Lung (tissue), 16 donors: ENCODE data around the gene HSD3B1. TPM values are rescaled to one million over a fixed set of nuclear protein-coding genes. Genes with fewer than 3 reads are reported as not detected.

Experiments
- ATAC-seq: fragments of 200-7000 bp; cut with Tn5 transposase; one replicate; pipeline ENCODE4 v1.9.1; 2020; ENCODE audit warnings: moderate number of reproducible peaks; ENCODE audit not compliant: insufficient read depth, low FRiP score
- DNase-seq, 3 donors: peaks; one replicate each; pipeline ENCODE4 v3.0.0-alpha.2; 2013 to 2017
- H3K27ac ChIP-seq, 2 donors: one replicate each; pipeline ENCODE4 v1.5.1; 2013; ENCODE audit warnings: mild to moderate bottlenecking in 2 of 2, moderate library complexity in 2 of 2, control low read depth in 1 of 2, inconsistent platforms in 1 of 2, low read depth in 1 of 2, low read length in 1 of 2
- H3K27me3 ChIP-seq, 3 donors: one replicate each; pipeline ENCODE4 v1.5.1; 2013; ENCODE audit warnings: low read length in 2 of 3; ENCODE audit not compliant: control insufficient read depth in 3 of 3, insufficient read depth in 3 of 3
- H3K36me3 ChIP-seq, 4 donors: one replicate each; pipeline ENCODE4 v1.5.1; 2013; ENCODE audit warnings: low read length in 4 of 4, mild to moderate bottlenecking in 1 of 4, moderate library complexity in 1 of 4; ENCODE audit not compliant: control insufficient read depth in 4 of 4, insufficient read depth in 4 of 4
- H3K4me1 ChIP-seq, 5 donors: one replicate each; pipeline ENCODE4 v1.5.1; 2013; ENCODE audit warnings: low read length in 5 of 5, mild to moderate bottlenecking in 2 of 5, moderate library complexity in 1 of 5; ENCODE audit not compliant: control insufficient read depth in 5 of 5, insufficient read depth in 5 of 5
- H3K4me3 ChIP-seq: one replicate; pipeline ENCODE4 v1.5.1; 2013; ENCODE audit warnings: mild to moderate bottlenecking, control low read depth, moderate library complexity
- H3K9ac ChIP-seq, 2 donors: one replicate each; pipeline ENCODE4 v1.5.1; 2013; ENCODE audit warnings: low read length in 2 of 2, control low read depth in 1 of 2; ENCODE audit not compliant: insufficient read depth in 1 of 2
- H3K9me3 ChIP-seq, 4 donors: one replicate each; pipeline ENCODE4 v1.5.1; 2013; ENCODE audit warnings: low read length in 3 of 4, mild to moderate bottlenecking in 1 of 4, moderate library complexity in 1 of 4; ENCODE audit not compliant: control insufficient read depth in 4 of 4, insufficient read depth in 3 of 4
- WGBS, 2 donors: extraction: QIAGEN DNeasy Blood & Tissue Kit; methylation state at CpG; one replicate each; pipeline ENCODE4 v1.1.7; 2013; 5-methylcytosine and 5-hydroxymethylcytosine counted together
- long read RNA-seq, 5 donors: transcript quantifications; one replicate each; lab custom pipeline, GENCODE V29; 2026
- polyA plus RNA-seq, 2 donors: library from polyadenylated mRNA; stranded (reverse); fragments of 200-250 nt; gene quantifications; one replicate each; pipeline ENCODE4 v1.2.1, GENCODE V29; 2013
- total RNA-seq, 2 donors: library from RNA; depleted of rRNA in 1 of 2; stranded (reverse); fragments of >200 nt in 1 of 2; gene quantifications; one replicate each; pipeline ENCODE4 v1.2.1, GENCODE V29; 2014 to 2021
- TF ChIP-seq, protein P1 (sequence below): IDR thresholded peaks from 2 replicates; pipeline ENCODE4 v1.5.1; 2012; ENCODE audit warnings: mild to moderate bottlenecking; ENCODE audit errors: control extremely low read depth, extremely low read depth
- donor health status: control.
- donor health status: control.
- donor health status: Bipolar disorder and iron deficiency.
- donor health status: healthy.
- donor health status: DM: yes; HTN: yes; CAD: no.

Gene HSD3B1
- total RNA-seq (not detected), polyA plus RNA-seq (not detected)
- long read RNA-seq, donor 1: 0 reads
- long read RNA-seq, donor 2: 0 reads
- long read RNA-seq, donor 3: 0 reads
- long read RNA-seq, donor 4: 0 reads
- long read RNA-seq, donor 5: 0 reads

DNA sequence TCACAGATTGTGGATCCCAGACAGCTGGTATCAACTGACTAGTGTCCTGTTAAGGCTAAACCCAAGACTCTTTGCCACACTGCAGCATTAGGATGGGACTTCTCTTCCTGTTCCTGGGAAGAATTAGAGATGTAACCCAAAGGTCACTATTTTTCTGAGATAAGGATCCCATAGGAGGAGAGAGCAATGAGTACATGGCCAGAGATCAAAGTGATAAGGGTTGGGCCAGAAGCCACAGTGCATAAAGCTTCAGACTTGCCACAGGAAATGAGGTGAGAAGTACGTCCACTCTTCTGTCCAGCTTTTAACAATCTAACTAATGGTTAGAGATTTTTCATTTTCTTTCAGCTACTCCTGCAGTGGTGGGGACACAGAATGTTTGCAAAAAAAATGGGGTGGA is at the start of gene HSD3B1:
TSS of gene HSD3B1 (plus strand) at position 270 of the 400 bp plus-strand sequence. CDS start 267 bp downstream, outside the sequence.
- TF ChIP-seq, protein P1, sequence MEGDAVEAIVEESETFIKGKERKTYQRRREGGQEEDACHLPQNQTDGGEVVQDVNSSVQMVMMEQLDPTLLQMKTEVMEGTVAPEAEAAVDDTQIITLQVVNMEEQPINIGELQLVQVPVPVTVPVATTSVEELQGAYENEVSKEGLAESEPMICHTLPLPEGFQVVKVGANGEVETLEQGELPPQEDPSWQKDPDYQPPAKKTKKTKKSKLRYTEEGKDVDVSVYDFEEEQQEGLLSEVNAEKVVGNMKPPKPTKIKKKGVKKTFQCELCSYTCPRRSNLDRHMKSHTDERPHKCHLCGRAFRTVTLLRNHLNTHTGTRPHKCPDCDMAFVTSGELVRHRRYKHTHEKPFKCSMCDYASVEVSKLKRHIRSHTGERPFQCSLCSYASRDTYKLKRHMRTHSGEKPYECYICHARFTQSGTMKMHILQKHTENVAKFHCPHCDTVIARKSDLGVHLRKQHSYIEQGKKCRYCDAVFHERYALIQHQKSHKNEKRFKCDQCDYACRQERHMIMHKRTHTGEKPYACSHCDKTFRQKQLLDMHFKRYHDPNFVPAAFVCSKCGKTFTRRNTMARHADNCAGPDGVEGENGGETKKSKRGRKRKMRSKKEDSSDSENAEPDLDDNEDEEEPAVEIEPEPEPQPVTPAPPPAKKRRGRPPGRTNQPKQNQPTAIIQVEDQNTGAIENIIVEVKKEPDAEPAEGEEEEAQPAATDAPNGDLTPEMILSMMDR: no peak
- Histone ChIP-seq H3K27me3 (no peaks in the 10 kb centered on the region), H3K9ac (no peak within 1 kb of the TSS), H3K27ac (no peak within 1 kb of the TSS), H3K4me1 (peaks cover 0 to 6% (median 0%) of the 10 kb centered on the region in 5 donors), H3K9me3 (no peaks in the 10 kb centered on the region), H3K36me3 (no peaks in the 10 kb centered on the region), H3K4me3 (no peak within 1 kb of the TSS)
- ATAC-seq (no peak), DNase-seq (peak in 1 of 3 donors; percentile 11)
- 53 to 62% methylated on average over 1 of the region's 1 CpG for WGBS, 2 donors

DNA sequence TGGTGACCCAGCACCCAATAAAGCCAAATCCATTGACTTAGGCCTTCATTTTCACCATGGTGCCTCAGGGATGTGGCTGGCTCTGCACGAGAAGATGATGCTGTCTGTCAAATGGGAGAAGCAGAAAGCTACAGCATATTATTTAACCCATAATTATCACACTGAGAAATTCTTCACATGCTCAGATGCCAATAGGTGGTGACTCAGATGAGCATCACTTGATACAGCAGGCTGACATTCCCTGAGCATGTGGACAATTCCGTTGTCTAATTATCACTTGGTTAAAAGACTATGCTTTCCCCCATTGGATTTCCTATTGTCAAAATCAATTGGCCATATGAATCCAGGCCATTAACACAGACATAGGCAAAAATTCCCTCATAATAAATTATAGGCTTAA is 44.0 kb upstream of the HSD3B1 start:
- no peaks in the 10 kb centered on the region for H3K27me3 ChIP-seq
- TF ChIP-seq, protein P1: no peak
- DNase-seq (no peak), ATAC-seq (no peak)
- no peak overlapping the region for H3K9ac ChIP-seq
- WGBS, 2 donors: 87 to 93% methylated on average over 2 of the region's 2 CpGs
- H3K36me3 ChIP-seq: no peaks in the 10 kb centered on the region
- H3K9me3 ChIP-seq: no peaks in the 10 kb centered on the region
- H3K27ac ChIP-seq: no peak overlapping the region
- peaks cover 0 to 21% (median 4%) of the 10 kb centered on the region in 5 donors for H3K4me1 ChIP-seq
- H3K4me3 ChIP-seq: no peak overlapping the region

DNA sequence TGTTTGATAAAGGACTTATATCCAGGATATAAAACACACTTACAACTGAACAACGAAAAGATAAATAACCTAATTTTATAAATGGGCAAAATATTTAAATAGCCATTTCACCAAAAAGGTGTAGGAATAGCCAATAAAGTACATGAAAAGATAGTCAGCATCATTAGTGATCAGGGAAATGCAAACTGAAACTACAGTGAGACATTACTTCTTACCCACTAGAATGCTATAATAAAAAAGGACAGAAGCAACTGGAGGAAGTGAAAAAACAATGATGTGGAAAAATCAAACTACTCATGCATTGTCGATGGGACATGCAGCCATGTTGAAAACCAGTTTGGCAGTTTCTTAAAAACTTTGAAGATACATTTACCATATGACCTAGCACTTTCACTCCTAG is 43.4 kb upstream of the HSD3B1 start:
- no peak for DNase-seq
- no peaks in the 10 kb centered on the region for H3K27me3 ChIP-seq
- no peak for ATAC-seq
- H3K36me3 ChIP-seq: no peaks in the 10 kb centered on the region
- H3K27ac ChIP-seq: no peak overlapping the region
- TF ChIP-seq, protein P1: no peak
- H3K9me3 ChIP-seq: no peaks in the 10 kb centered on the region
- H3K4me1 ChIP-seq: peaks cover 0 to 21% (median 4%) of the 10 kb centered on the region in 5 donors
- WGBS, 2 donors: 80 to 94% methylated on average over 2 of the region's 2 CpGs
- H3K9ac ChIP-seq: no peak overlapping the region
- H3K4me3 ChIP-seq: no peak overlapping the region

DNA sequence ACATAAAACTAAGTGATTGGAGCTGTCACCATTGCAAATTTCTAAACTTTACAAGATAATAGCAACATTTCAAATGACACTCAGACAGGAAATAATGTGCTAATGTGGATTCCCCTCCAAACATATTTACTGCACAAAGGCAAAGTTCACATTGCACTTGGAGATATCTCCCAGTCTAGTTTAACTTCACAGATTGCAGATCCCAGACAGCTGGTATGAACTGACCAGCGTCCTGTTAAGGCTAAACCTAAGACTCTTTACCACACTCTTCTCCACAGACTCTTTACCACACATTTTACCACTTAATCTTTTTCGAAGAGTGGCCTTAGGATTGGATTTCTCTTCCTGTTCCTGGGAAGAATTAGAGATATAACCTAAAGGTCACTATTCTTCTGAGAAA is 40.6 kb upstream of the HSD3B1 start:
- ATAC-seq (no peak), DNase-seq (peak in 2 of 3 donors; percentile 42 to 43)
- Histone ChIP-seq H3K9ac (no peak overlapping the region), H3K27ac (no peak overlapping the region), H3K27me3 (no peaks in the 10 kb centered on the region), H3K4me3 (no peak overlapping the region), H3K9me3 (no peaks in the 10 kb centered on the region), H3K36me3 (no peaks in the 10 kb centered on the region), H3K4me1 (peaks cover 0 to 21% (median 4%) of the 10 kb centered on the region in 5 donors)
- WGBS, 2 donors: 64 to 73% methylated on average over 2 of the region's 2 CpGs
- TF ChIP-seq, protein P1: no peak
